Panc1 (cell line): ENCODE data around the gene HK2. TPM values are rescaled to one million over a fixed set of nuclear protein-coding genes. Genes with fewer than 3 reads are reported as not detected.

Experiments used
- ATAC-seq: fragments of 200-7000 bp; cut with Tn5 transposase; 2 replicates; pipeline ENCODE4 v1.9.1; 2020; ENCODE audit warnings: mild to moderate bottlenecking, moderate library complexity
- BruUV-seq: library from RNA; stranded (reverse); fragments of 400-500 nt; replicated peaks from 2 replicates; lab custom pipeline; 2021; lab: Mats Ljungman, UMichigan
- CTCF ChIA-PET: fragments of 300-600 bp; sonication (Branson Sonifier 250); formaldehyde crosslinking; loops from one replicate; lab custom pipeline; 2022; ENCODE audit warnings: antibody characterized with exemption; lab: Charles Lee
- POLR2A ChIA-PET: fragments of 300-600 bp; sonication (Branson Sonifier 250); formaldehyde crosslinking; loops from one replicate; lab custom pipeline; 2022; ENCODE audit warnings: antibody characterized with exemption; lab: Charles Lee
- DNase-seq: peaks from one replicate; pipeline ENCODE4 v3.0.0-alpha.2; 2010; ENCODE audit warnings: low read depth, low spot score
- H3K27ac ChIP-seq: 2 replicates; pipeline ENCODE4 v1.5.1; 2011; ENCODE audit warnings: mild to moderate bottlenecking, low read length, inconsistent platforms
- H3K27me3 ChIP-seq: fragments of 200-500 bp; sonication (Bioruptor generic); 2 replicates; pipeline ENCODE4 v1.6.0; 2014; ENCODE audit warnings: low read length, inconsistent platforms; ENCODE audit not compliant: control insufficient read depth, insufficient read depth
- H3K36me3 ChIP-seq: fragments of 200-500 bp; sonication (Bioruptor generic); 2 replicates; pipeline ENCODE4 v1.5.1; 2014; ENCODE audit warnings: inconsistent platforms, mild to moderate bottlenecking, low read length, moderate library complexity; ENCODE audit not compliant: control insufficient read depth, insufficient read depth
- H3K4me1 ChIP-seq: 2 replicates; pipeline ENCODE4 v1.5.1; 2011; ENCODE audit warnings: inconsistent platforms, mild to moderate bottlenecking, low read length, moderate library complexity; ENCODE audit not compliant: control insufficient read depth, insufficient read depth
- H3K4me3 ChIP-seq, 2 experiments: 2 replicates each; pipeline ENCODE4 v1.5.1; 2011 to 2012; ENCODE audit warnings: low read depth in 2 of 2, low read length in 2 of 2, mild to moderate bottlenecking in 2 of 2, inconsistent platforms in 1 of 2, moderate library complexity in 1 of 2
- H3K9me3 ChIP-seq: fragments of 200-500 bp; sonication (Bioruptor generic); 2 replicates; pipeline ENCODE4 v1.5.1; 2014; ENCODE audit warnings: low read depth, mild to moderate bottlenecking, inconsistent platforms, low read length, moderate library complexity; ENCODE audit not compliant: control insufficient read depth, insufficient read depth
- POLR2AphosphoS5 ChIP-seq: IDR thresholded peaks from 2 replicates; pipeline ENCODE4 v1.6.1; 2012; ENCODE audit warnings: mild to moderate bottlenecking, low read depth, low read length, moderate library complexity
- SIN3A ChIP-seq: IDR thresholded peaks from 2 replicates; pipeline ENCODE4 v1.6.1; 2012; ENCODE audit warnings: low read depth, mild to moderate bottlenecking, low read length, moderate library complexity, borderline replicate concordance; ENCODE audit not compliant: insufficient read depth
- TCF7L2 ChIP-seq: IDR thresholded peaks from 2 replicates; pipeline ENCODE4 v1.6.1; 2011; ENCODE audit warnings: mild to moderate bottlenecking, low read depth, low read length, inconsistent platforms
- in situ Hi-C: cut with HindIII; loops from 2 replicates; pipeline ENCODE4 v1.10.0; 2016; ENCODE audit warnings: low sequenced_read_pairs, low pct_unique_long_range_greater_than_20kb
- intact Hi-C: fragments of 100-400 bp; cut with micrococcal nuclease; formaldehyde crosslinking; loops from one replicate; pipeline ENCODE4 v1.10.0; 2022; ENCODE audit not compliant: unreplicated experiment
- total RNA-seq: library from RNA; stranded (reverse); gene quantifications from one replicate; pipeline ENCODE4 v1.2.1, GENCODE V29; 2021; ENCODE audit not compliant: unreplicated experiment
- TF ChIP-seq, protein P1 (sequence below): fragments of 450-650 bp; IDR thresholded peaks from 2 replicates; pipeline ENCODE4 v1.5.1; 2017; ENCODE audit warnings: mild to moderate bottlenecking
- TF ChIP-seq, protein P2 (sequence below), 2 experiments: IDR thresholded peaks; 2 replicates each; pipeline ENCODE4 v1.6.1; 2011 to 2012; ENCODE audit warnings: low read depth in 2 of 2, control low read depth in 1 of 2, low read length in 1 of 2, mild to moderate bottlenecking in 1 of 2, moderate library complexity in 1 of 2; ENCODE audit not compliant: insufficient read depth in 1 of 2

The HK2 gene
- total RNA-seq, 1 experiment from 2014 or later = 1.7 TPM

DNA sequence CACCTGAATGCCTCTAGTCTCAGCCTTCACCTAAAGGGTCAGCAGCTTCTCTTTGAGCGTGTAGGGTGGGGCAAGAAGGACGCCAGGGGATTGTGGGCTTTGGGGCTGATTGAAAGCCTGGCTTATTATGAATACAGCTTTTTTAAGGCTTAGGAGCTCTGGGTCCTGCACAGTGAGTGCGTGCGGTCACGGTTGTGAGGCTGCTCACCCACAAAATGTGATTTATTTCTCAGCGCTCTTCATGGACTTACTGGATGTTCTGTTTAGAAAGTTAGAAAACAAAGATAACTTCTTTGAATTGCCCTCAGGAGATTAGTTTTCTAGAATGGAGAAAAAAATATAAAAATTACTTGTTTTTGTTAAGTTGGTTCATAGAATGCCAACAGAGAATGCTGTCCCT lies 37.5 kb downstream of the HK2 start:
- in situ Hi-C loops = no loop called here
- DNase-seq = no peak
- H3K36me3 ChIP-seq = no peaks in the 10 kb centered on the region

DNA sequence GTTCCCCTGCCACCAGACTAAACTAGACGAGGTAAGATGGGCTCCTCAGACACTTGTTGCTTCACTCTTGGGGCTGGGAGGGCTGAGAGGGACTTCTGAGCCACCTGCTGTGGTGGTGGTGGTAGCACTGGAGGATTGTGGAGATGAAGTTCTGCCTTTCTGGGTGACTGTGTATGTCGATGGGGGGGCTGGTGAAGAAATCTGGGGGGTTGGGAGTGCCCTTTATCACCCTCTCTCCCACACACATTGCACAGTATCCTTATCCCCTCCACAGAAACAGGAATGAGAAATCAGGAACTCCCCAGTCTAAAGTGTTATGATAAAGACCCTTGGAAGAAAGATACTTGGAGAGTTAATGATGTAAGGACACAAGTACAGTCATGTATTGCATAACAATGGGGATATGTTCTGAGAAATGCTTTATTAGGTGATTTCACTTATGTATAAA lies 38.5 kb downstream of the HK2 start:
- Histone ChIP-seq H3K9me3 (no peaks in the 10 kb centered on the region), H3K27me3 (no peaks in the 10 kb centered on the region), H3K36me3 (no peaks in the 10 kb centered on the region), H3K4me3 (no peak overlapping the region), H3K4me1 (no peaks in the 10 kb centered on the region; the same call in 1 of the 2 replicates), H3K27ac (no peak overlapping the region)
- intact Hi-C loops (no loop called here), in situ Hi-C loops (no loop called here)
- POLR2A ChIA-PET = no interaction called here
- ATAC-seq = no peak
- DNase-seq = no peak
- BruUV-seq = no TSS peak
- TF ChIP-seq TCF7L2 (no peak), SIN3A (no peak)
- TF ChIP-seq, protein P1, sequence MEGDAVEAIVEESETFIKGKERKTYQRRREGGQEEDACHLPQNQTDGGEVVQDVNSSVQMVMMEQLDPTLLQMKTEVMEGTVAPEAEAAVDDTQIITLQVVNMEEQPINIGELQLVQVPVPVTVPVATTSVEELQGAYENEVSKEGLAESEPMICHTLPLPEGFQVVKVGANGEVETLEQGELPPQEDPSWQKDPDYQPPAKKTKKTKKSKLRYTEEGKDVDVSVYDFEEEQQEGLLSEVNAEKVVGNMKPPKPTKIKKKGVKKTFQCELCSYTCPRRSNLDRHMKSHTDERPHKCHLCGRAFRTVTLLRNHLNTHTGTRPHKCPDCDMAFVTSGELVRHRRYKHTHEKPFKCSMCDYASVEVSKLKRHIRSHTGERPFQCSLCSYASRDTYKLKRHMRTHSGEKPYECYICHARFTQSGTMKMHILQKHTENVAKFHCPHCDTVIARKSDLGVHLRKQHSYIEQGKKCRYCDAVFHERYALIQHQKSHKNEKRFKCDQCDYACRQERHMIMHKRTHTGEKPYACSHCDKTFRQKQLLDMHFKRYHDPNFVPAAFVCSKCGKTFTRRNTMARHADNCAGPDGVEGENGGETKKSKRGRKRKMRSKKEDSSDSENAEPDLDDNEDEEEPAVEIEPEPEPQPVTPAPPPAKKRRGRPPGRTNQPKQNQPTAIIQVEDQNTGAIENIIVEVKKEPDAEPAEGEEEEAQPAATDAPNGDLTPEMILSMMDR = no peak
- CTCF ChIA-PET = no interaction called here

More for the DNA sequence above, 37.5 kb downstream of the HK2 start:
- no TSS peak for BruUV-seq
- Histone ChIP-seq H3K9me3 (no peaks in the 10 kb centered on the region), H3K27ac (no peak overlapping the region), H3K4me3 (no peak overlapping the region), H3K27me3 (no peaks in the 10 kb centered on the region), H3K4me1 (peaks cover under 1% of the 10 kb centered on the region; the same call in 1 of the 2 replicates)
- ATAC-seq = no peak
- TF ChIP-seq, protein P1 = no peak
- TF ChIP-seq POLR2AphosphoS5 = no peak
- TF ChIP-seq, protein P2, sequence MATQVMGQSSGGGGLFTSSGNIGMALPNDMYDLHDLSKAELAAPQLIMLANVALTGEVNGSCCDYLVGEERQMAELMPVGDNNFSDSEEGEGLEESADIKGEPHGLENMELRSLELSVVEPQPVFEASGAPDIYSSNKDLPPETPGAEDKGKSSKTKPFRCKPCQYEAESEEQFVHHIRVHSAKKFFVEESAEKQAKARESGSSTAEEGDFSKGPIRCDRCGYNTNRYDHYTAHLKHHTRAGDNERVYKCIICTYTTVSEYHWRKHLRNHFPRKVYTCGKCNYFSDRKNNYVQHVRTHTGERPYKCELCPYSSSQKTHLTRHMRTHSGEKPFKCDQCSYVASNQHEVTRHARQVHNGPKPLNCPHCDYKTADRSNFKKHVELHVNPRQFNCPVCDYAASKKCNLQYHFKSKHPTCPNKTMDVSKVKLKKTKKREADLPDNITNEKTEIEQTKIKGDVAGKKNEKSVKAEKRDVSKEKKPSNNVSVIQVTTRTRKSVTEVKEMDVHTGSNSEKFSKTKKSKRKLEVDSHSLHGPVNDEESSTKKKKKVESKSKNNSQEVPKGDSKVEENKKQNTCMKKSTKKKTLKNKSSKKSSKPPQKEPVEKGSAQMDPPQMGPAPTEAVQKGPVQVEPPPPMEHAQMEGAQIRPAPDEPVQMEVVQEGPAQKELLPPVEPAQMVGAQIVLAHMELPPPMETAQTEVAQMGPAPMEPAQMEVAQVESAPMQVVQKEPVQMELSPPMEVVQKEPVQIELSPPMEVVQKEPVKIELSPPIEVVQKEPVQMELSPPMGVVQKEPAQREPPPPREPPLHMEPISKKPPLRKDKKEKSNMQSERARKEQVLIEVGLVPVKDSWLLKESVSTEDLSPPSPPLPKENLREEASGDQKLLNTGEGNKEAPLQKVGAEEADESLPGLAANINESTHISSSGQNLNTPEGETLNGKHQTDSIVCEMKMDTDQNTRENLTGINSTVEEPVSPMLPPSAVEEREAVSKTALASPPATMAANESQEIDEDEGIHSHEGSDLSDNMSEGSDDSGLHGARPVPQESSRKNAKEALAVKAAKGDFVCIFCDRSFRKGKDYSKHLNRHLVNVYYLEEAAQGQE (IDR thresholded peaks at IDR 0.05; ENCODE audit: insufficient read depth in 1 of 2, low read depth in 2 of 2, low read length in 1 of 2) = no peak
- no peak for TF ChIP-seq TCF7L2
- no peak for TF ChIP-seq SIN3A
- CTCF ChIA-PET = no interaction called here
- intact Hi-C loops = no loop called here
- POLR2A ChIA-PET = no interaction called here
